PC-9 (cell line): Measurements from ENCODE around the gene USF2.

Experiments used
- EZH2 ChIP-seq: fragments of 200-600 bp; sonication (generic); IDR thresholded peaks from 2 replicates; pipeline ENCODE4 v1.8.0; 2017; ENCODE audit warnings: antibody characterized with exemption, low read depth
- TF ChIP-seq, protein P1 (sequence below): fragments of 200-600 bp; sonication (generic); conservative IDR thresholded peaks from 2 replicates; pipeline ENCODE4 v1.6.1; 2017; ENCODE audit warnings: mixed run types, antibody characterized with exemption, mild to moderate bottlenecking, moderate library complexity

DNA sequence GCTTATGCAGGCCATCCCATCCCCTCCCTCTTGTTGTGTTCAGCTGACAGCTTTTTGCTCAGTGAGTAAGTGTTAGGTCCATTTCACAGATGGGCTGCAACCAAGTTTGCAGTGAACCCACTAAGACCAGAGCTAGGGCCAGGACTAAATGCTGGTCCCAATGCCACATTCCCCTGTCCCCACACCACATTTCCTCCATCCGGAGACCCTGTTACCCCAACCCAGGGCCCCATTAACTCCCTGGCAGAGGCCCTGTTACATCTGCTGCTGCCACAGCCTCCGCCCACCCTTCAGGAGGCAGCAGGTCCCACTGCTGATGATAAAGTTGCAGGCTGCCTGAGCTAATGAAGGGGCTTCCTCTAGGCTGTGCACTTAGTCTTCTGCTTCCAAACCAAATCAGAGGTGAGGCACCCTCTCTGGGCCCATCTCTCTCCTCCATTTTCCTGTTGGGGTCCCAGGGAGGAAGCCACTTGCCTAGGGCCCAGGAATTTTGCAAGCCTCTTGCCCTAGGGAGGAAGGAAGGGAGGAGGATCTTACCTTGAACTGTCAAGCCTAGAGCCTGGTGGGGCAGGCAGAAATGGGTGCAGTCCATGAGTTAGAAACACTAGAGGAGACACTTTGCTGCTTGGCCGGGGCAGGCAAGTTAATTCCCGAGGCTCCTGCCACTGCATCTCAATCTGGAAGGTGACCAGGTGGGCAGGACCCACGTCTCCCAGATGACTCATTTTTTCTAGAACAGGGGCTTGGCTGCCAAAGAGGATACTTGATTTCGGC lies 3.4 kb upstream of the USF2 start:
- TF ChIP-seq, protein P1, sequence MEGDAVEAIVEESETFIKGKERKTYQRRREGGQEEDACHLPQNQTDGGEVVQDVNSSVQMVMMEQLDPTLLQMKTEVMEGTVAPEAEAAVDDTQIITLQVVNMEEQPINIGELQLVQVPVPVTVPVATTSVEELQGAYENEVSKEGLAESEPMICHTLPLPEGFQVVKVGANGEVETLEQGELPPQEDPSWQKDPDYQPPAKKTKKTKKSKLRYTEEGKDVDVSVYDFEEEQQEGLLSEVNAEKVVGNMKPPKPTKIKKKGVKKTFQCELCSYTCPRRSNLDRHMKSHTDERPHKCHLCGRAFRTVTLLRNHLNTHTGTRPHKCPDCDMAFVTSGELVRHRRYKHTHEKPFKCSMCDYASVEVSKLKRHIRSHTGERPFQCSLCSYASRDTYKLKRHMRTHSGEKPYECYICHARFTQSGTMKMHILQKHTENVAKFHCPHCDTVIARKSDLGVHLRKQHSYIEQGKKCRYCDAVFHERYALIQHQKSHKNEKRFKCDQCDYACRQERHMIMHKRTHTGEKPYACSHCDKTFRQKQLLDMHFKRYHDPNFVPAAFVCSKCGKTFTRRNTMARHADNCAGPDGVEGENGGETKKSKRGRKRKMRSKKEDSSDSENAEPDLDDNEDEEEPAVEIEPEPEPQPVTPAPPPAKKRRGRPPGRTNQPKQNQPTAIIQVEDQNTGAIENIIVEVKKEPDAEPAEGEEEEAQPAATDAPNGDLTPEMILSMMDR: no peak
- no peak for TF ChIP-seq EZH2
